HG02763 (cell line): Measurements from ENCODE around the gene IGF2R.
"Not testable (repeated sequence)": the region's sequence is repeated elsewhere in the genome, so short reads cannot be mapped to it uniquely, and the experiment has no call there.

ENCODE experiments used
- ATAC-seq: cut with Tn5 transposase; IDR thresholded peaks from one replicate; pipeline ENCODE4 v1.9.1; 2021; ENCODE audit warnings: mild to moderate bottlenecking, moderate library complexity; ENCODE audit not compliant: unreplicated experiment

Gene IGF2R

GRCh38 chr6:160116411-160116810, 147.5 kb downstream of the IGF2R start:
- ATAC-seq = no peak

- ATAC-seq = no peak
Observed at GRCh38 chr6:160117137-160117536, 148.3 kb downstream of the IGF2R start.

- no peak for ATAC-seq
Observed at GRCh38 chr6:160118620-160119229, 149.8 kb downstream of the IGF2R start.

- no peak for ATAC-seq
Observed at GRCh38 chr6:160120087-160120486, 151.2 kb downstream of the IGF2R start.

GRCh38 chr6:160121558-160121957, 152.7 kb downstream of the IGF2R start, which contains the start of gene SLC22A1:
SLC22A1 (plus strand) TSS chr6:160121815; CDS start chr6:160121936, 121 bp downstream.
- ATAC-seq = no peak

- ATAC-seq = no peak
Observed at GRCh38 chr6:160121981-160122380, 153.1 kb downstream of the IGF2R start.

- ATAC-seq = no peak
Observed at GRCh38 chr6:160122744-160123143, 153.9 kb downstream of the IGF2R start.

GRCh38 chr6:160124007-160124406, 155.1 kb downstream of the IGF2R start:
- no peak for ATAC-seq

GRCh38 chr6:160124605-160125004, 155.7 kb downstream of the IGF2R start:
- ATAC-seq = no peak

GRCh38 chr6:160125105-160125504, 156.2 kb downstream of the IGF2R start:
- not testable (repeated sequence) for ATAC-seq

- no peak for ATAC-seq
Observed at GRCh38 chr6:160127270-160128124, 158.6 kb downstream of the IGF2R start.

GRCh38 chr6:160128125-160128683, 159.3 kb downstream of the IGF2R start:
- ATAC-seq = no peak

GRCh38 chr6:160128879-160129516, 160.1 kb downstream of the IGF2R start:
- ATAC-seq = no peak

GRCh38 chr6:160129881-160130615, 161.2 kb downstream of the IGF2R start:
- no peak for ATAC-seq

- ATAC-seq = no peak
Observed at GRCh38 chr6:160130729-160131484, 162.0 kb downstream of the IGF2R start.

GRCh38 chr6:160131636-160132296, 162.9 kb downstream of the IGF2R start:
- no peak for ATAC-seq

GRCh38 chr6:160132297-160132637, 163.4 kb downstream of the IGF2R start:
- no peak for ATAC-seq

- no peak for ATAC-seq
Observed at GRCh38 chr6:160132776-160133338, 164.0 kb downstream of the IGF2R start.
